HG03139 (cell line): Measurements from ENCODE around the gene CDH26.

Experiments used
- ATAC-seq: cut with Tn5 transposase; IDR thresholded peaks from one replicate; pipeline ENCODE4 v1.9.1; 2021; ENCODE audit not compliant: unreplicated experiment

Gene CDH26

GRCh38 chr20:60010689-60011458, 52.7 kb downstream of the CDH26 start:
- no peak for ATAC-seq

- no peak for ATAC-seq
These were observed 53.6 kb downstream of the CDH26 start for GRCh38 chr20:60011512-60012507.

GRCh38 chr20:60013296-60014139, 55.3 kb downstream of the CDH26 start:
- no peak for ATAC-seq

GRCh38 chr20:60016406-60016805, 58.2 kb downstream of the CDH26 start:
- no peak for ATAC-seq

GRCh38 chr20:60020251-60020650, 62.0 kb downstream of the CDH26 start:
- no peak for ATAC-seq

GRCh38 chr20:60021104-60021503, 62.9 kb downstream of the CDH26 start:
- ATAC-seq: no peak

- no peak for ATAC-seq
These were observed 64.6 kb downstream of the CDH26 start for GRCh38 chr20:60022849-60023248.

- no peak for ATAC-seq
These were observed 66.0 kb downstream of the CDH26 start for GRCh38 chr20:60024245-60024644.

- ATAC-seq: no peak
These were observed 66.6 kb downstream of the CDH26 start for GRCh38 chr20:60024801-60025200.

GRCh38 chr20:60026010-60026409, 67.8 kb downstream of the CDH26 start:
- no peak for ATAC-seq

GRCh38 chr20:60030471-60030870, 72.2 kb downstream of the CDH26 start:
- no peak for ATAC-seq

GRCh38 chr20:60031107-60031506, 72.9 kb downstream of the CDH26 start:
- ATAC-seq: no peak

GRCh38 chr20:60034231-60035110, 76.2 kb downstream of the CDH26 start:
- no peak for ATAC-seq

GRCh38 chr20:60035486-60035885, 77.3 kb downstream of the CDH26 start:
- no peak for ATAC-seq

GRCh38 chr20:60036346-60036745, 78.1 kb downstream of the CDH26 start:
- no peak for ATAC-seq

GRCh38 chr20:60036746-60037499, 78.7 kb downstream of the CDH26 start:
- ATAC-seq: no peak

- no peak for ATAC-seq
These were observed 80.3 kb downstream of the CDH26 start for GRCh38 chr20:60038400-60039008.

- ATAC-seq: no peak
These were observed 81.3 kb downstream of the CDH26 start for GRCh38 chr20:60039526-60039925.
